H9 (cell line): ENCODE results near the gene CNIH2. TPM values are rescaled to one million over a fixed set of nuclear protein-coding genes. Genes with fewer than 3 reads are reported as not detected.

ENCODE experiments used
- DNase-seq: peaks from one replicate; pipeline ENCODE4 v3.0.0-alpha.2; 2017
- H2AFZ ChIP-seq: one replicate; pipeline ENCODE4 v1.6.1; 2013; ENCODE audit warnings: mild to moderate bottlenecking, low read length, control low read depth, moderate library complexity
- H2AK5ac ChIP-seq: 2 replicates; pipeline ENCODE4 v1.6.1; 2013; ENCODE audit warnings: low read length, control low read depth, mixed read lengths; ENCODE audit not compliant: insufficient read length
- H2BK120ac ChIP-seq: one replicate; pipeline ENCODE4 v1.6.1; 2013; ENCODE audit warnings: low read depth, mild to moderate bottlenecking, low read length, control low read depth, inconsistent platforms; ENCODE audit not compliant: poor library complexity, severe bottlenecking
- H2BK12ac ChIP-seq: 2 replicates; pipeline ENCODE4 v1.6.1; 2013; ENCODE audit warnings: low read length, control low read depth, mixed read lengths, low read depth; ENCODE audit not compliant: insufficient read length
- H2BK15ac ChIP-seq: 2 replicates; pipeline ENCODE4 v1.6.1; 2013; ENCODE audit warnings: low read depth, low read length, control low read depth
- H2BK20ac ChIP-seq: one replicate; pipeline ENCODE4 v1.6.1; 2013; ENCODE audit warnings: low read depth, mild to moderate bottlenecking, low read length, control low read depth, inconsistent platforms; ENCODE audit not compliant: poor library complexity, severe bottlenecking
- H2BK5ac ChIP-seq: 2 replicates; pipeline ENCODE4 v1.6.1; 2013; ENCODE audit warnings: low read length, control low read depth, mixed read lengths; ENCODE audit not compliant: insufficient read length
- H3K14ac ChIP-seq: 2 replicates; pipeline ENCODE4 v1.6.1; 2013; ENCODE audit warnings: low read length, control low read depth; ENCODE audit not compliant: insufficient read depth
- H3K18ac ChIP-seq: 2 replicates; pipeline ENCODE4 v1.6.1; 2013; ENCODE audit warnings: low read depth, mild to moderate bottlenecking, mixed read lengths, low read length, control low read depth; ENCODE audit not compliant: insufficient read length
- H3K23ac ChIP-seq: 2 replicates; pipeline ENCODE4 v1.6.1; 2013; ENCODE audit warnings: low read length, control low read depth, mixed read lengths, low read depth; ENCODE audit not compliant: insufficient read length
- H3K23me2 ChIP-seq: 2 replicates; pipeline ENCODE4 v1.6.1; 2013; ENCODE audit warnings: low read depth, mild to moderate bottlenecking, mixed read lengths, low read length, control low read depth; ENCODE audit not compliant: insufficient read length, poor library complexity, severe bottlenecking
- H3K27ac ChIP-seq: 2 replicates; pipeline ENCODE4 v1.5.1; 2013; ENCODE audit warnings: low read length, control low read depth, mixed read lengths, low read depth; ENCODE audit not compliant: insufficient read length
- H3K27me3 ChIP-seq: 2 replicates; pipeline ENCODE4 v1.6.1; 2013; ENCODE audit warnings: low read length, control low read depth, inconsistent platforms; ENCODE audit not compliant: insufficient read depth
- H3K4ac ChIP-seq: 2 replicates; pipeline ENCODE4 v1.6.1; 2013; ENCODE audit warnings: low read depth, mild to moderate bottlenecking, control low read depth, inconsistent platforms, low read length, moderate library complexity
- H3K4me1 ChIP-seq: 2 replicates; pipeline ENCODE4 v1.6.1; 2013; ENCODE audit warnings: low read length, control low read depth, inconsistent platforms; ENCODE audit not compliant: insufficient read depth
- H3K4me2 ChIP-seq: 2 replicates; pipeline ENCODE4 v1.6.1; 2013; ENCODE audit warnings: low read length, control low read depth, mixed read lengths; ENCODE audit not compliant: insufficient read length, insufficient read depth
- H3K56ac ChIP-seq: 2 replicates; pipeline ENCODE4 v1.6.1; 2013; ENCODE audit warnings: low read depth, mild to moderate bottlenecking, mixed read lengths, low read length, control low read depth; ENCODE audit not compliant: insufficient read length
- H3K79me1 ChIP-seq: 2 replicates; pipeline ENCODE4 v1.6.1; 2013; ENCODE audit warnings: low read depth, mild to moderate bottlenecking, moderate library complexity, low read length, control low read depth, inconsistent platforms; ENCODE audit not compliant: insufficient read depth, poor library complexity, severe bottlenecking
- H3K79me2 ChIP-seq: 2 replicates; pipeline ENCODE4 v1.6.1; 2013; ENCODE audit warnings: low read length, control low read depth, inconsistent platforms; ENCODE audit not compliant: insufficient read depth
- H3K9ac ChIP-seq: 2 replicates; pipeline ENCODE4 v1.6.1; 2013; ENCODE audit warnings: low read length, control low read depth, mixed read lengths; ENCODE audit not compliant: insufficient read length; ENCODE audit errors: extremely low read depth
- H3K9me3 ChIP-seq: one replicate; pipeline ENCODE4 v1.6.1; 2013; ENCODE audit warnings: low read depth, low read length, inconsistent platforms; ENCODE audit not compliant: control insufficient read depth
- H3T11ph ChIP-seq: one replicate; pipeline ENCODE4 v1.6.1; 2013; ENCODE audit warnings: mild to moderate bottlenecking, low read length, control low read depth, inconsistent platforms
- H4K20me1 ChIP-seq: one replicate; pipeline ENCODE4 v1.6.1; 2013; ENCODE audit not compliant: control insufficient read depth, insufficient read length, insufficient read depth
- H4K5ac ChIP-seq: 2 replicates; pipeline ENCODE4 v1.6.1; 2013; ENCODE audit warnings: low read depth, mild to moderate bottlenecking, mixed read lengths, low read length, control low read depth; ENCODE audit not compliant: insufficient read length
- H4K8ac ChIP-seq: replicated peaks from 2 replicates; pipeline ENCODE4 v1.6.1; 2013; ENCODE audit warnings: low read length, control low read depth, mixed read lengths, low read depth; ENCODE audit not compliant: insufficient read length
- H4K91ac ChIP-seq: 2 replicates; pipeline ENCODE4 v1.6.1; 2013; ENCODE audit warnings: low read depth, mild to moderate bottlenecking, moderate library complexity, mixed read lengths, low read length, control low read depth; ENCODE audit not compliant: insufficient read length
- H3K27ac Mint-ChIP-seq, 3 experiments: 2 replicates in 2 of 3; 3 replicates in 1 of 3; pipeline ENCODE4 v1.8.0; 2020 to 2021; ENCODE audit warnings: mixed read lengths in 3 of 3, mild to moderate bottlenecking in 1 of 3, moderate library complexity in 1 of 3
- H3K27me3 Mint-ChIP-seq: 2 replicates; pipeline ENCODE4 v1.8.0; 2021; ENCODE audit warnings: low read depth, mild to moderate bottlenecking, moderate library complexity, mixed read lengths
- H3K36me3 Mint-ChIP-seq, 3 experiments: 2 replicates in 2 of 3; 3 replicates in 1 of 3; pipeline ENCODE4 v1.8.0; 2020 to 2021; ENCODE audit warnings: low read depth in 3 of 3, mixed read lengths in 3 of 3; ENCODE audit not compliant: insufficient read depth in 1 of 3
- H3K4me1 Mint-ChIP-seq, 2 experiments: 2 replicates each; pipeline ENCODE4 v1.8.0; 2020; ENCODE audit warnings: mixed read lengths in 2 of 2
- H3K4me3 Mint-ChIP-seq, 2 experiments: 2 replicates in 1 of 2; 3 replicates in 1 of 2; pipeline ENCODE4 v1.8.0; 2020 to 2021; ENCODE audit warnings: mild to moderate bottlenecking in 2 of 2, mixed read lengths in 2 of 2, moderate library complexity in 1 of 2
- H3K9me3 Mint-ChIP-seq, 2 experiments: 2 replicates in 1 of 2; 3 replicates in 1 of 2; pipeline ENCODE4 v1.8.0; 2020; ENCODE audit warnings: mild to moderate bottlenecking in 2 of 2, mixed read lengths in 2 of 2, moderate library complexity in 1 of 2
- WGBS: extraction: QIAGEN DNeasy Blood & Tissue Kit; methylation state at CpG from one replicate; pipeline ENCODE4 v1.1.7; 2013; ENCODE audit warnings: missing lambda C conversion rate, low lambda C conversion rate, mixed read lengths; ENCODE audit not compliant: insufficient read length; ENCODE audit errors: extremely low coverage; 5-methylcytosine and 5-hydroxymethylcytosine counted together
- total RNA-seq: library from RNA; stranded (reverse); gene quantifications from 2 replicates; pipeline ENCODE4 v1.2.1, GENCODE V29; 2021
- TF ChIP-seq, protein P1 (sequence below): fragments of 200-600 bp; sonication (generic); conservative IDR thresholded peaks from 3 replicates; pipeline ENCODE4 v1.8.0; 2021; ENCODE audit warnings: antibody characterized with exemption, mild to moderate bottlenecking

The CNIH2 gene
- total RNA-seq, 1 experiment from 2014 or later = 12.0 TPM

DNA sequence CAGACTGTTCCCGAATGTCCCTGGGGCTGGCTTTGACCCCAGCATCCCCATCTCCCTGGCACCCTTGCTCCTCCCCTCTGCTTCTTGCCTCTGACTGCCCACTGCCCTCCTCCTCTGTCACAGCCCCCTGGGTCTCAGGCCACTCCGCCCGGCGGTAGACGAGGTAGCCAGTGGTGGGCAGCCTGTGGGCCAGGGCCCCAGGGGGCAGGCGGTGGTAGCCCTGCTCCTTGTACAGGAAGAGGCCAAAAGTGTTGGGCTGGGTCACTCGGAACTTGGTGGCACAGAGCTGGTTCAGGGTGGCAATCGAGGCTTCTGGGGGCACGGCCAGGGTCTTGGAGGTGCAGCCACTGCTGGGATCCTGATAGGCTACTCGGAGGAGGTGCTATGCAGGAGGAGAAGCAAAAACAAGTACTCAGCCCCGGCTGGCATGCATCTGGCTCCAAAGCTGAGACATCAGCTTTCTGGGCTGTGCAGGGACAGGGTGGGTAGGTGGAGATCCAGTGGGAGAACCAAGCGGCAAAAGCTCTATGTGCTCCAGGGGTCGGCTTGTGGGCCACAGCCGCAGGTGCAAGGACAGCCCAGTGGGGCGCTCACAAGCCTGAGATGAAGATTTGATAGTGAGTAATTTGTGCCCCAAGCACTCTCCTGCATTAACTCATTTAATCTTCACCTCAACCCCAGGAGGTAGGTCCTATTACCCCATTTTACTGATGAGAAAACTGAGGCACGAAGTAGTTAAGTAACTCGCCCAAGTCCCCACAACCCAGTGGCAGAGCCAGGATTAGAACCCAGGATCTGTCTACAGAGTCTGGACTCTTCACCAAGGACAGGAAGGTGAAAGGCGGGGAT, 54.6 kb downstream of the CNIH2 start:
- no peaks in the 10 kb centered on the region for H3K9me3 Mint-ChIP-seq
- H3K27ac ChIP-seq = no peak overlapping the region
- no peak for DNase-seq
- no peaks in the 10 kb centered on the region for H3K79me1 ChIP-seq
- no peak overlapping the region for H3K14ac ChIP-seq
- no peak overlapping the region; a peak in 1 of 5 replicates for H3K4me3 Mint-ChIP-seq
- H3K23me2 ChIP-seq = no peaks in the 10 kb centered on the region
- no peak overlapping the region for H2AK5ac ChIP-seq
- H3K56ac ChIP-seq = no peak overlapping the region
- peaks cover 2 to 11% (median 4%) of the 10 kb centered on the region in 3 experiments; a peak in 6 of 7 replicates for H3K36me3 Mint-ChIP-seq
- H3T11ph ChIP-seq = no peak overlapping the region
- no peak overlapping the region for H3K4me2 ChIP-seq
- no peak overlapping the region for H4K5ac ChIP-seq
- H4K8ac ChIP-seq = no peak overlapping the region
- no CpG with 5 or more reads among the region's 18 CpGs for WGBS
- H3K27me3 Mint-ChIP-seq = peaks cover 10% of the 10 kb centered on the region
- no peak overlapping the region for H3K9ac ChIP-seq
- no peak overlapping the region for H2BK120ac ChIP-seq
- H2BK15ac ChIP-seq = no peak overlapping the region
- H4K20me1 ChIP-seq = no peaks in the 10 kb centered on the region
- H3K79me2 ChIP-seq = no peaks in the 10 kb centered on the region
- no peak overlapping the region for H3K4ac ChIP-seq
- H3K27ac Mint-ChIP-seq = no peak overlapping the region; a peak in 1 of 7 replicates
- H2AFZ ChIP-seq = no peak overlapping the region
- H3K18ac ChIP-seq = no peak overlapping the region
- H2BK5ac ChIP-seq = no peak overlapping the region
- TF ChIP-seq, protein P1, sequence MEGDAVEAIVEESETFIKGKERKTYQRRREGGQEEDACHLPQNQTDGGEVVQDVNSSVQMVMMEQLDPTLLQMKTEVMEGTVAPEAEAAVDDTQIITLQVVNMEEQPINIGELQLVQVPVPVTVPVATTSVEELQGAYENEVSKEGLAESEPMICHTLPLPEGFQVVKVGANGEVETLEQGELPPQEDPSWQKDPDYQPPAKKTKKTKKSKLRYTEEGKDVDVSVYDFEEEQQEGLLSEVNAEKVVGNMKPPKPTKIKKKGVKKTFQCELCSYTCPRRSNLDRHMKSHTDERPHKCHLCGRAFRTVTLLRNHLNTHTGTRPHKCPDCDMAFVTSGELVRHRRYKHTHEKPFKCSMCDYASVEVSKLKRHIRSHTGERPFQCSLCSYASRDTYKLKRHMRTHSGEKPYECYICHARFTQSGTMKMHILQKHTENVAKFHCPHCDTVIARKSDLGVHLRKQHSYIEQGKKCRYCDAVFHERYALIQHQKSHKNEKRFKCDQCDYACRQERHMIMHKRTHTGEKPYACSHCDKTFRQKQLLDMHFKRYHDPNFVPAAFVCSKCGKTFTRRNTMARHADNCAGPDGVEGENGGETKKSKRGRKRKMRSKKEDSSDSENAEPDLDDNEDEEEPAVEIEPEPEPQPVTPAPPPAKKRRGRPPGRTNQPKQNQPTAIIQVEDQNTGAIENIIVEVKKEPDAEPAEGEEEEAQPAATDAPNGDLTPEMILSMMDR = no peak
- H3K9me3 ChIP-seq = no peaks in the 10 kb centered on the region
- H3K27me3 ChIP-seq = no peaks in the 10 kb centered on the region; the same call in 1 of the 2 replicates
- H2BK12ac ChIP-seq = no peak overlapping the region
- 0 out of 2 replicates have a peak, but pooled peaks cover 3% of the 10 kb centered on the region for H3K4me1 ChIP-seq
- H3K4me1 Mint-ChIP-seq = peaks cover 24 to 25% of the 10 kb centered on the region in 2 experiments
- no peak overlapping the region for H4K91ac ChIP-seq
- no peak overlapping the region for H3K23ac ChIP-seq
- H2BK20ac ChIP-seq = no peak overlapping the region
